Measurements from ENCODE around the gene PDZD2.

DNA sequence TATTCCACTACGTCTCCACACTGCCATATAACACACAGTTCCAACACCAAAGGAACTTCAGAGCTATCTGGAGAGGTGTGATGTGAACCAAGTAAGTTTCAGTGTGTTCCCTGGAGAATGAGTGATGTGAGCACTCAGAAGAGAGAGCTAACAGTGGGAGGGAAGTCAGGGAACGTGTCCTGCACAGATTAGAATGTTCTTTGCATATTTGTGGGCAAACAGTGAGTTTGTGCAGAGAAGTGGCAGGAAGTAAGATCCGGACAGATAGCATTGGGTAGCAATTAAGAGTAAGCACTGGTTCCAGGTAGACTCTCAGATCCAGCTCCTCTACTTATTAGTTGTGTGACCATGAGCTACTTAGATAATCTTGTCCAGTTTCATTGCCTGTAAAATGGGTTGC is 206.4 kb downstream of the PDZD2 start:
- TF ChIP-seq, protein P1, sequence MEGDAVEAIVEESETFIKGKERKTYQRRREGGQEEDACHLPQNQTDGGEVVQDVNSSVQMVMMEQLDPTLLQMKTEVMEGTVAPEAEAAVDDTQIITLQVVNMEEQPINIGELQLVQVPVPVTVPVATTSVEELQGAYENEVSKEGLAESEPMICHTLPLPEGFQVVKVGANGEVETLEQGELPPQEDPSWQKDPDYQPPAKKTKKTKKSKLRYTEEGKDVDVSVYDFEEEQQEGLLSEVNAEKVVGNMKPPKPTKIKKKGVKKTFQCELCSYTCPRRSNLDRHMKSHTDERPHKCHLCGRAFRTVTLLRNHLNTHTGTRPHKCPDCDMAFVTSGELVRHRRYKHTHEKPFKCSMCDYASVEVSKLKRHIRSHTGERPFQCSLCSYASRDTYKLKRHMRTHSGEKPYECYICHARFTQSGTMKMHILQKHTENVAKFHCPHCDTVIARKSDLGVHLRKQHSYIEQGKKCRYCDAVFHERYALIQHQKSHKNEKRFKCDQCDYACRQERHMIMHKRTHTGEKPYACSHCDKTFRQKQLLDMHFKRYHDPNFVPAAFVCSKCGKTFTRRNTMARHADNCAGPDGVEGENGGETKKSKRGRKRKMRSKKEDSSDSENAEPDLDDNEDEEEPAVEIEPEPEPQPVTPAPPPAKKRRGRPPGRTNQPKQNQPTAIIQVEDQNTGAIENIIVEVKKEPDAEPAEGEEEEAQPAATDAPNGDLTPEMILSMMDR (IDR thresholded peaks at IDR 0.05) = no peak
- TF ChIP-seq POLR2A (IDR thresholded peaks at IDR 0.05) = no peak
